GM12878 (cell line): ENCODE measurements around the gene ARHGAP26.

Experiments used
- BCL3 ChIP-seq: IDR thresholded peaks from 2 replicates; pipeline ENCODE4 v1.6.1; 2011; ENCODE audit warnings: borderline replicate concordance, low read depth, mild to moderate bottlenecking, moderate library complexity, low read length; ENCODE audit not compliant: insufficient read depth, poor library complexity, severe bottlenecking
- CHD1 ChIP-seq: IDR thresholded peaks from 2 replicates; pipeline ENCODE4 v1.6.1; 2012; ENCODE audit warnings: low read depth, low read length, improper control_type of control experiment
- CTCF ChIP-seq, 3 experiments: IDR thresholded peaks in 2 of 3; conservative IDR thresholded peaks in 1 of 3; 2 replicates each; pipeline ENCODE4 v1.5.1; 2011; ENCODE audit warnings: low read depth in 3 of 3, low read length in 3 of 3, mild to moderate bottlenecking in 3 of 3, control low read depth in 2 of 3, moderate library complexity in 2 of 3, inconsistent platforms in 1 of 3, mixed read lengths in 1 of 3; ENCODE audit not compliant: control insufficient read depth in 2 of 3, insufficient read depth in 1 of 3; ENCODE audit errors: extremely low read depth in 1 of 3
- EP300 ChIP-seq, 2 experiments: fragments of 150-350 bp in 1 of 2; IDR thresholded peaks; 2 replicates each; pipeline ENCODE4 v1.6.1; 2011 to 2012; ENCODE audit warnings: low read depth in 2 of 2, low read length in 2 of 2, borderline replicate concordance in 1 of 2, improper control_type of control experiment in 1 of 2, inconsistent platforms in 1 of 2; ENCODE audit not compliant: control insufficient read depth in 1 of 2
- FOS ChIP-seq: IDR thresholded peaks from 3 replicates; pipeline ENCODE4 v1.6.1; 2011; ENCODE audit warnings: borderline replicate concordance; ENCODE audit not compliant: insufficient read length; ENCODE audit errors: extremely low read depth
- FOXM1 ChIP-seq: IDR thresholded peaks from 2 replicates; pipeline ENCODE4 v1.6.1; 2012; ENCODE audit warnings: low read depth, mild to moderate bottlenecking, inconsistent platforms, low read length, moderate library complexity
- GABPA ChIP-seq: IDR thresholded peaks from 2 replicates; pipeline ENCODE4 v1.6.1; 2014; ENCODE audit warnings: antibody characterized with exemption, low read depth, mild to moderate bottlenecking, inconsistent platforms
- HCFC1 ChIP-seq: fragments of 150-350 bp; IDR thresholded peaks from 2 replicates; pipeline ENCODE4 v1.6.1; 2014; ENCODE audit warnings: low read length
- LARP7 ChIP-seq: fragments of 450-650 bp; IDR thresholded peaks from 2 replicates; pipeline ENCODE4 v1.6.1; 2017; ENCODE audit warnings: mild to moderate bottlenecking
- RAD21 ChIP-seq: IDR thresholded peaks from 2 replicates; pipeline ENCODE4 v1.6.1; 2011; ENCODE audit warnings: mild to moderate bottlenecking, low read depth, low read length, moderate library complexity; ENCODE audit not compliant: insufficient read depth
- RELA ChIP-seq: fragments of 450-650 bp; IDR thresholded peaks from 2 replicates; pipeline ENCODE4 v1.8.0; 2014; ENCODE audit warnings: borderline replicate concordance; ENCODE audit not compliant: partially characterized antibody
- REST ChIP-seq: IDR thresholded peaks from 2 replicates; pipeline ENCODE4 v1.6.1; 2012; ENCODE audit warnings: mild to moderate bottlenecking, low read depth, low read length
- USF1 ChIP-seq: IDR thresholded peaks from 2 replicates; pipeline ENCODE4 v1.6.1; 2011; ENCODE audit warnings: borderline replicate concordance, low read depth, mild to moderate bottlenecking, moderate library complexity, mixed read lengths, low read length; ENCODE audit not compliant: insufficient read depth; ENCODE audit errors: extremely low read length

GRCh38 chr5:143073766-143074165, 303.6 kb downstream of the ARHGAP26 start:
- no peak for TF ChIP-seq LARP7
- no peak for TF ChIP-seq CTCF (IDR thresholded peaks at IDR 0.05 in 2 of 3, conservative IDR thresholded peaks at IDR 0.05 in 1 of 3; ENCODE audit: control insufficient read depth in 2 of 3, extremely low read depth in 1 of 3, insufficient read depth in 1 of 3, low read depth in 3 of 3, low read length in 3 of 3)
- no peak for TF ChIP-seq FOXM1
- no peak for TF ChIP-seq CHD1
- TF ChIP-seq FOS = no peak
- no peak for TF ChIP-seq RAD21
- TF ChIP-seq HCFC1 = no peak
- TF ChIP-seq EP300 (IDR thresholded peaks at IDR 0.05; ENCODE audit: borderline replicate concordance in 1 of 2, control insufficient read depth in 1 of 2, low read depth in 2 of 2, low read length in 2 of 2) = no peak
- TF ChIP-seq BCL3 = no peak
- no peak for TF ChIP-seq USF1
- TF ChIP-seq GABPA = no peak
- TF ChIP-seq RELA = no peak
- TF ChIP-seq REST = no peak
